ENCODE measurements around the gene TUBA1B. TPM values are rescaled to one million over a fixed set of nuclear protein-coding genes. Genes with fewer than 3 reads are reported as not detected.

The TUBA1B gene
- total and polyA plus RNA-seq, 2 of the 13 experiments (the other 11 are each of a cell fraction or from before 2014, with no cell fraction given): 1,275 to 1,353 TPM

- TF ChIP-seq RAD21 (CRISPR knock-in tag; IDR thresholded peaks at IDR 0.05) (no peak; the same call in 1 of the 2 replicates), GATA4 (IDR thresholded peaks at IDR 0.05; ENCODE audit: borderline replicate concordance, low read depth) (no peak), DPF2 (CRISPR knock-in tag; IDR thresholded peaks at IDR 0.05; ENCODE audit: borderline replicate concordance, low read depth) (no peak), MED1 (CRISPR knock-in tag; IDR thresholded peaks at IDR 0.05) (no peak), IRF2 (CRISPR knock-in tag; IDR thresholded peaks at IDR 0.05) (no peak), FOXP1 (IDR thresholded peaks at IDR 0.05) (no peak), FOXP1 (CRISPR knock-in tag; IDR thresholded peaks at IDR 0.05) (no peak), CAMTA2 (CRISPR knock-in tag; IDR thresholded peaks at IDR 0.05; ENCODE audit: borderline replicate concordance) (no peak), ZNF546 (CRISPR knock-in tag; conservative IDR thresholded peaks at IDR 0.05) (no peak), ZNF180 (CRISPR knock-in tag; IDR thresholded peaks at IDR 0.05; ENCODE audit: borderline replicate concordance, low read depth) (no peak), NCOA1 (CRISPR knock-in tag; IDR thresholded peaks at IDR 0.05) (no peak), BCL3 (CRISPR knock-in tag; IDR thresholded peaks at IDR 0.05) (no peak), RFXAP (CRISPR knock-in tag; IDR thresholded peaks at IDR 0.05; ENCODE audit: borderline replicate concordance) (no peak), U2AF1 (optimal IDR thresholded peaks at IDR 0.05; ENCODE audit: low read depth, low read length) (no peak), MBNL3 (CRISPR knock-in tag; conservative IDR thresholded peaks at IDR 0.05) (no peak), JUN (CRISPR knock-in tag; IDR thresholded peaks at IDR 0.05) (no peak), DNMT1 (CRISPR knock-in tag; IDR thresholded peaks at IDR 0.05) (no peak), ZSCAN29 (CRISPR knock-in tag; conservative IDR thresholded peaks at IDR 0.05) (no peak), ZMAT3 (CRISPR knock-in tag; conservative IDR thresholded peaks at IDR 0.05) (no peak; the same call in 1 of the 2 replicates), ZNF296 (CRISPR knock-in tag; conservative IDR thresholded peaks at IDR 0.05) (peak; percentile 70; the same call in 1 of the 2 replicates), HNF4A (CRISPR knock-in tag; IDR thresholded peaks at IDR 0.05) (0 out of 2 replicates have a peak, but pooled peaks have one; percentile 21), PAX8 (CRISPR knock-in tag; IDR thresholded peaks at IDR 0.05; ENCODE audit: borderline replicate concordance) (no peak), KDM3A (CRISPR knock-in tag; IDR thresholded peaks at IDR 0.05; ENCODE audit: low read depth) (no peak), TCF7L2 (IDR thresholded peaks at IDR 0.05; ENCODE audit: low read depth, low read length) (no peak), ZBTB33 (CRISPR knock-in tag; IDR thresholded peaks at IDR 0.05) (no peak), ZNF792 (CRISPR knock-in tag; IDR thresholded peaks at IDR 0.05) (no peak), GATAD1 (CRISPR knock-in tag; IDR thresholded peaks at IDR 0.05) (peak; percentile 47; the same call in 1 of the 2 replicates), ZNF788 (CRISPR knock-in tag; IDR thresholded peaks at IDR 0.05; ENCODE audit: borderline replicate concordance) (peak; percentile 47; the same call in 1 of the 2 replicates), BCL6 (CRISPR knock-in tag; IDR thresholded peaks at IDR 0.05) (no peak; the same call in 1 of the 2 replicates), ZNF431 (CRISPR knock-in tag; IDR thresholded peaks at IDR 0.05; ENCODE audit: borderline replicate concordance, low read depth) (no peak; the same call in 1 of the 2 replicates), FLYWCH1 (CRISPR knock-in tag; IDR thresholded peaks at IDR 0.05) (no peak), MBD4 (IDR thresholded peaks at IDR 0.05; ENCODE audit: borderline replicate concordance, low read length) (no peak)
Measured at GRCh38 chr12:49110464-49111155, 20.6 kb downstream of the TUBA1B start, which contains the start of gene LMBR1L (continued).
